ENCODE results near the gene MBLAC2.

The MBLAC2 gene

DNA sequence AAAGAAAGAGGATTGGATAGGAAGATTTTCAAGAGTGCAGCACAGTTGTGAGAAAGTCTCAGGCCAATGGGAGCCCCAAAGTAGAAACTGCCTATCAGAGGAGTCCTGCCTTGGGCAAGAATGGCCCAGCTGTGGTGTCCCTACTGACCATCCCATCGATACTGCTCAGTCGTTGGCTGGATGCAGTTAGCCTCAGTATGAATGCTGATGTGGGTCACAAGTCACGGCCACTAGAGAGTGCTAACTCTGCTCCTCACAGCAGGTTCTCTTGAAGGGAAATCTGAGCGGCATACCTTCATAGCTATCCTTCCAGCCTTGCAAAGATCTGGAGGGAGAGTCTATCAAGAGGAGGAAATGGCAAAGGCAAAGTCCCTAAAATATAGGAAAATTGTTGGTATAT lies 53.4 kb downstream of the MBLAC2 start:
- Mint-ChIP-seq H3K27me3 (ENCODE audit: low read depth) (no peaks in the 10 kb centered on the region), H3K9me3 (no peaks in the 10 kb centered on the region), H3K4me1 (no peaks in the 10 kb centered on the region), H3K36me3 (ENCODE audit: low read depth) (no peaks in the 10 kb centered on the region), H3K4me3 (no peak overlapping the region), H3K27ac (no peak overlapping the region)
- TF ChIP-seq, protein P1, sequence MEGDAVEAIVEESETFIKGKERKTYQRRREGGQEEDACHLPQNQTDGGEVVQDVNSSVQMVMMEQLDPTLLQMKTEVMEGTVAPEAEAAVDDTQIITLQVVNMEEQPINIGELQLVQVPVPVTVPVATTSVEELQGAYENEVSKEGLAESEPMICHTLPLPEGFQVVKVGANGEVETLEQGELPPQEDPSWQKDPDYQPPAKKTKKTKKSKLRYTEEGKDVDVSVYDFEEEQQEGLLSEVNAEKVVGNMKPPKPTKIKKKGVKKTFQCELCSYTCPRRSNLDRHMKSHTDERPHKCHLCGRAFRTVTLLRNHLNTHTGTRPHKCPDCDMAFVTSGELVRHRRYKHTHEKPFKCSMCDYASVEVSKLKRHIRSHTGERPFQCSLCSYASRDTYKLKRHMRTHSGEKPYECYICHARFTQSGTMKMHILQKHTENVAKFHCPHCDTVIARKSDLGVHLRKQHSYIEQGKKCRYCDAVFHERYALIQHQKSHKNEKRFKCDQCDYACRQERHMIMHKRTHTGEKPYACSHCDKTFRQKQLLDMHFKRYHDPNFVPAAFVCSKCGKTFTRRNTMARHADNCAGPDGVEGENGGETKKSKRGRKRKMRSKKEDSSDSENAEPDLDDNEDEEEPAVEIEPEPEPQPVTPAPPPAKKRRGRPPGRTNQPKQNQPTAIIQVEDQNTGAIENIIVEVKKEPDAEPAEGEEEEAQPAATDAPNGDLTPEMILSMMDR (IDR thresholded peaks at IDR 0.05; ENCODE audit: unreplicated experiment in 3 of 3) = no peak

DNA sequence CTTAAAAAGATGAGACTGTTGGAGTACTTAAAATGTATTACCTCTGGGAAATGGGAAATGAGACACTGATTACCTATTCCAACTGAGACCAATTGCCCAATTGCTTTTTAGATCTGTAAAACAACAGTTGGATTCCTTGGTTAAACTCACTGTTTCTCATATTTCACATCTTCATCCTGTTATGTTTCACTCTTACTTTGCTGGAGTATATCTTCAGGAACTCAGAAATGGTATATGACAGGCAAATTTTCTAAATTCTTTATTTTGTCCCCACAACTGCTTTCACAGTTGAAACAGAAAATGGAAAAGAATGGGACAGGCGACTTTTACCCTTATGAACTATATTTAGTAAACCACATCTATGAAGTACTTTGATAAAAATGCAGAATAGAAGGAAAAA lies 56.4 kb downstream of the MBLAC2 start:
- H3K4me1 Mint-ChIP-seq = no peaks in the 10 kb centered on the region
- H3K4me3 Mint-ChIP-seq = no peak overlapping the region
- no peak overlapping the region for H3K27ac Mint-ChIP-seq
- H3K27me3 Mint-ChIP-seq (ENCODE audit: low read depth) = no peaks in the 10 kb centered on the region
- H3K36me3 Mint-ChIP-seq (ENCODE audit: low read depth) = no peaks in the 10 kb centered on the region
- H3K9me3 Mint-ChIP-seq = no peaks in the 10 kb centered on the region
- TF ChIP-seq, protein P1 (IDR thresholded peaks at IDR 0.05; ENCODE audit: unreplicated experiment in 3 of 3) = no peak

DNA sequence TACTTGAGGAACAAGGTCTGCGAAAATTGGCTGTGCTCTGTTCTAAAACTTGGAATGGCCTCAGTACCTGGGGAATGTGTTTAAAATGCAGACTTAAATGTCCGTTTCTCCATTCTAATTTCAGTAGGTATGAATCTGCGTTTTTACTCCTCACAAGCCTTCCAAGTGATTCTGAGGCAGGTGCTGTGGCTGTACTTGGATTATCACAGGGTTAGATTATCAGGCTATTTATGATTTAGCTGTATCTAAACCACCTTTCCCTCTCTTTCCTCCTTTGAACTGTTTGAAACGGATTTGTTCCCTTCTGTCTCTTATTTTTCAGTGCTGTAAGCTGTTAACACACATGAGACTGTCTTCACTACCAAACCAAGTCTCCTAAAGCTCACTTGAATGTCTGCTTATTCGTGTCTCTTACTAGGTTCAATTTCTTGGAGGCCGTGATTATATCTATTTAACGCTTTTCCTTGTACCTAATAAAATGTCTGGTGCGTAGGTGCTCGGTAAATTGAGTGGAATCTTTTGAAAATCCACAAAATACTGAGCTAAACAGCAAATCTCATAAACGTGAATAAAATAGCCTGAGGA lies 64.3 kb downstream of the MBLAC2 start:
- no peaks in the 10 kb centered on the region for H3K27me3 Mint-ChIP-seq (ENCODE audit: low read depth)
- peaks cover 1% of the 10 kb centered on the region for H3K36me3 Mint-ChIP-seq (ENCODE audit: low read depth)
- TF ChIP-seq, protein P1 (IDR thresholded peaks at IDR 0.05; ENCODE audit: unreplicated experiment in 3 of 3) = no peak
- no peak overlapping the region for H3K27ac Mint-ChIP-seq
- no peaks in the 10 kb centered on the region for H3K9me3 Mint-ChIP-seq
- H3K4me3 Mint-ChIP-seq = no peak overlapping the region
- H3K4me1 Mint-ChIP-seq = peaks cover 12% of the 10 kb centered on the region

DNA sequence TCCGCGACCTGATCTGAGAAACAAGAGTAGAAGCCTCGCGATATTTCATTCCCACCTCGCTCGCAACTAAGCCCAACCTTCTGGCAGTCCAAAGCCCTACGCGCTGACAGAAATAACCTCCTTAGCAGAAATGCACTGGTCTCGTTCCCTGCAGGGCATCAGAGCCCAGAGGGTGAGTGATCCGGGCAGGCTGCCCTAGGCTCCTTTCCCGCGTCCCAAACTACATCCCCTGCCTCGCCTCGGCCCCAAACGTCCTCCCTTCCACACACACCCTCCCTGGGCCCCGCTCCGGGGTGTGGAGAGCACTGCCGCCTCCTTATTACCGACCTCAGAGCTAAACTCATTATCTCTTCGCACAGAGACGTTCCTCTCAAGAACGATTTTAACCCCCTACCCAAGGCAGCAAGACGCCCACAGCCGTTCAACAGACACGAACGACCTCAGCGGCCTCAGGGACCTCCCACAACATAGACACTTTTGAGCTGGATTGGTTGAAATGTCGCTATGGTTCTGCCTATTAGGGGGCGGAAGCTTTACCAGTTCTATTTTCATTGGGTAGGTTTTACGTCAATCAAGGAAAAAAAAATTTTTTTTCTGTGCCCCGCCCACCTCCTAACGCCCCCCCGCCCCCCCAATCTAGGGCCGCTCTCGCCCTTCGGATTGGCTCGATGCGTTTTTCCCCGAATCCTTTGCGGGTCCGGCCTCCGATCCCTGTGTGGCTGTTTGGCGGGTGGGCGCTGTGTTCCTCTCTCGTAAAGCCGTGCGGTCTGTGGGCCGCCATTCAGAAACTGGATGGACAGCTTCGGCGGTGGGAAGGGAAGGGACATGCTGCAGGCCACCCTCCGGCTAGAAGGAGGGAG lies 65.0 kb downstream of the MBLAC2 start, which contains the start of gene CETN3:
TSS of gene CETN3 (minus strand) at position 439 of the 860 bp plus-strand sequence. CDS start at position 344, 95 bp downstream.
- Mint-ChIP-seq H3K4me1 (peaks cover 12% of the 10 kb centered on the region), H3K9me3 (no peaks in the 10 kb centered on the region), H3K4me3 (no peak within 1 kb of the TSS), H3K27me3 (ENCODE audit: low read depth) (no peaks in the 10 kb centered on the region), H3K27ac (no peak within 1 kb of the TSS), H3K36me3 (ENCODE audit: low read depth) (peaks cover 7% of the 10 kb centered on the region)
- TF ChIP-seq, protein P1 (IDR thresholded peaks at IDR 0.05; ENCODE audit: unreplicated experiment in 3 of 3) = no peak

DNA sequence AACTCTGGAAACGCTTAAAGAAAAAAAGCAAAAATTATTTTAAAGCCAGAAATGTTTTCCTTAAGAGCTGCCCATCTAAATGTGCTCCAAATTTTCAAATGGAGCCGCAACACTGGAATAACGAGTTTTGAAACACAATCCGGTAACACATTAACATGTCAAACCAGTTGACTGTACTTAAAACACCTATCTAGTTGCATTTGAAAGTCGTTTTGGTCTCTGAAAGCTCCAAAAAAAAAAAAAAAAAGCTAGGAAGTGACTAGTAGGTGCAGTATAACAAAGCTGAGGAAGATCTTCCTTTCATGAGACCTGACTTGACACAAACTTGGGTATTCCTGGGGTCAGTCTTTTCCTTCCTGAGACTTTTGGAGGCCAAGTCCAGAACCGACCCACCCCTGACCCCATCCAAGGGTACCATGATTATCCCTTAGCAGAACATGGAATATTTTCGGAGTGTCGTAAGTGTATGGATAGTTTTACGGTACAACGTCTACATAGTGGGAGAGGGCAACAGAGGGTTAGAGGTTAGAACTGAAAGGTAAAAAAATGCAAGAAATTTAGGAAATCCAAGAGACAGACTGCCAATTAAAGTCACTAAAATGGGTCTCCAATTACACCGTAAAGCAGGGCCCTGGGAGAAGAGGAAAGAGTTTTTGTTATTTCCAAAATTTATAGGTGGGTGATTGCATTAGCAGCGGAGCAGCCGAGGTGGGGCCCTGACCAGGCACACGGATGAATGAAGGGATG lies 65.8 kb downstream of the MBLAC2 start:
- peaks cover 11% of the 10 kb centered on the region for H3K36me3 Mint-ChIP-seq (ENCODE audit: low read depth)
- no peak overlapping the region for H3K27ac Mint-ChIP-seq
- H3K27me3 Mint-ChIP-seq (ENCODE audit: low read depth) = no peaks in the 10 kb centered on the region
- H3K4me3 Mint-ChIP-seq = no peak overlapping the region
- TF ChIP-seq, protein P1 (IDR thresholded peaks at IDR 0.05; ENCODE audit: unreplicated experiment in 3 of 3) = no peak
- H3K9me3 Mint-ChIP-seq = no peaks in the 10 kb centered on the region
- H3K4me1 Mint-ChIP-seq = peaks cover 12% of the 10 kb centered on the region
